PC-9 (cell line): ENCODE data around the gene SCRN2. TPM values are rescaled to one million over a fixed set of nuclear protein-coding genes. Genes with fewer than 3 reads are reported as not detected.

Experiments used
- BruUV-seq: library from RNA; stranded (reverse); fragments of 400-500 nt; replicated peaks from 2 replicates; lab custom pipeline; 2021; lab: Mats Ljungman, UMichigan
- CTCF ChIA-PET: fragments of 300-600 bp; sonication (Branson Sonifier 250); formaldehyde crosslinking; loops from one replicate; lab custom pipeline; 2022; ENCODE audit warnings: antibody characterized with exemption; lab: Charles Lee
- POLR2A ChIA-PET: fragments of 300-600 bp; sonication (Branson Sonifier 250); formaldehyde crosslinking; loops from one replicate; lab custom pipeline; 2022; ENCODE audit warnings: antibody characterized with exemption; ENCODE audit not compliant: unreplicated experiment; lab: Charles Lee
- DNase-seq, 2 experiments: peaks; one replicate each; pipeline versions ENCODE4 v3.0.0 to v3.0.0-alpha.2; 2015 to 2022; ENCODE audit warnings: mixed read lengths in 1 of 2
- H2AFZ ChIP-seq: fragments of 200-600 bp; sonication (generic); 2 replicates; pipeline ENCODE4 v1.8.1; 2017; ENCODE audit warnings: antibody characterized with exemption
- H3F3A ChIP-seq: fragments of 200-600 bp; sonication (generic); 2 replicates; pipeline ENCODE4 v1.8.1; 2017; ENCODE audit warnings: antibody characterized with exemption, mild to moderate bottlenecking, low read depth; ENCODE audit not compliant: insufficient read depth
- H3K27ac ChIP-seq: fragments of 200-600 bp; sonication (generic); 2 replicates; pipeline ENCODE4 v1.6.1; 2016; ENCODE audit warnings: mixed run types
- H3K27me3 ChIP-seq: fragments of 200-600 bp; sonication (generic); 2 replicates; pipeline ENCODE4 v1.6.1; 2016; ENCODE audit warnings: low read depth, mixed run types; ENCODE audit not compliant: insufficient read depth
- H3K36me3 ChIP-seq: fragments of 200-600 bp; sonication (generic); 2 replicates; pipeline ENCODE4 v1.6.1; 2016; ENCODE audit warnings: low read depth, mixed run types
- H3K4me1 ChIP-seq: fragments of 200-600 bp; sonication (generic); replicated peaks from 2 replicates; pipeline ENCODE4 v1.6.1; 2016; ENCODE audit warnings: mixed run types; ENCODE audit not compliant: insufficient read depth
- H3K4me2 ChIP-seq: fragments of 200-600 bp; sonication (generic); 2 replicates; pipeline ENCODE4 v1.6.1; 2017; ENCODE audit warnings: mixed run types
- H3K4me3 ChIP-seq: fragments of 200-600 bp; sonication (generic); 2 replicates; pipeline ENCODE4 v1.6.1; 2016; ENCODE audit warnings: mixed run types
- H3K79me2 ChIP-seq: fragments of 200-600 bp; sonication (generic); 2 replicates; pipeline ENCODE4 v1.6.1; 2017; ENCODE audit warnings: low read depth, mixed run types
- H3K9me2 ChIP-seq: fragments of 200-600 bp; sonication (generic); 2 replicates; pipeline ENCODE4 v1.8.1; 2017; ENCODE audit warnings: mild to moderate bottlenecking; ENCODE audit not compliant: insufficient read depth
- H3K9me3 ChIP-seq: fragments of 200-600 bp; sonication (generic); 2 replicates; pipeline ENCODE4 v1.8.1; 2016; ENCODE audit warnings: low read depth; ENCODE audit not compliant: insufficient read depth
- H4K20me1 ChIP-seq: fragments of 200-600 bp; sonication (generic); 2 replicates; pipeline ENCODE4 v1.8.1; 2017; ENCODE audit not compliant: insufficient read depth
- CTCF ChIP-seq: fragments of 200-600 bp; sonication (generic); conservative IDR thresholded peaks from 2 replicates; pipeline ENCODE4 v1.6.1; 2017; ENCODE audit warnings: mixed run types, antibody characterized with exemption, mild to moderate bottlenecking, moderate library complexity
- EZH2 ChIP-seq: fragments of 200-600 bp; sonication (generic); IDR thresholded peaks from 2 replicates; pipeline ENCODE4 v1.8.0; 2017; ENCODE audit warnings: antibody characterized with exemption, low read depth
- intact Hi-C: fragments of 100-400 bp; cut with micrococcal nuclease; formaldehyde crosslinking; loops from one replicate; pipeline ENCODE4 v1.10.0; 2022; ENCODE audit not compliant: unreplicated experiment
- total RNA-seq: library from RNA; stranded (reverse); gene quantifications from 2 replicates; pipeline ENCODE4 v1.2.3, GENCODE V29; 2021

SCRN2 gene
- total RNA-seq, 1 experiment from 2014 or later = 31.7 TPM

- H3K9me2 ChIP-seq = no peaks in the 10 kb centered on the region
- BruUV-seq = no TSS peak
- no peaks in the 10 kb centered on the region for H3K27me3 ChIP-seq
- H3K9me3 ChIP-seq = no peaks in the 10 kb centered on the region
- DNase-seq = peak; percentile 93 to 99
- ChIA-PET POLR2A (interaction anchor here (0.5 to 0.6 kb wide), 2 partner anchors 74 to 160 kb away, joined by 3 to 6 read pairs; no protein-coding TSS in a partner anchor), CTCF (no interaction called here)
- intact Hi-C loops = loop anchor here (1.0 to 2.0 kb wide), 2 partner anchors 10 to 74 kb away; no protein-coding TSS in a partner anchor
- H3K79me2 ChIP-seq = no peaks in the 10 kb centered on the region
- no peaks in the 10 kb centered on the region for H4K20me1 ChIP-seq
- H3F3A ChIP-seq = peaks cover 43% of the 10 kb centered on the region
- TF ChIP-seq EZH2 (no peak), CTCF (no peak)
- H2AFZ ChIP-seq = no peak overlapping the region
- H3K4me1 ChIP-seq = peaks cover 40% of the 10 kb centered on the region
- peak overlapping the region; percentile 97 for H3K27ac ChIP-seq
- H3K36me3 ChIP-seq = peaks cover 27% of the 10 kb centered on the region
- peak overlapping the region; percentile 74 for H3K4me2 ChIP-seq
- peak overlapping the region; percentile 12; the same call in 1 of the 2 replicates for H3K4me3 ChIP-seq
Observed at GRCh38 chr17:47810200-47810821, 30.8 kb downstream of the SCRN2 start.

GRCh38 chr17:47808830-47809480 is 32.1 kb downstream of the SCRN2 start:
- Histone ChIP-seq H3K27me3 (no peaks in the 10 kb centered on the region), H3K27ac (peak overlapping the region; percentile 97), H3K36me3 (peaks cover 24% of the 10 kb centered on the region), H3F3A (peaks cover 43% of the 10 kb centered on the region), H3K9me2 (no peaks in the 10 kb centered on the region), H3K4me1 (peaks cover 40% of the 10 kb centered on the region), H3K79me2 (no peaks in the 10 kb centered on the region), H2AFZ (no peak overlapping the region), H3K4me3 (no peak overlapping the region), H3K4me2 (peak overlapping the region; percentile 74), H4K20me1 (no peaks in the 10 kb centered on the region), H3K9me3 (no peaks in the 10 kb centered on the region)
- no peak for DNase-seq
- TF ChIP-seq CTCF (no peak), EZH2 (no peak)
- intact Hi-C loops = no loop called here
- BruUV-seq = no TSS peak
- ChIA-PET CTCF (no interaction called here), POLR2A (no interaction called here)

GRCh38 chr17:47808036-47808829 is 32.8 kb downstream of the SCRN2 start:
- H3K27ac ChIP-seq = peak overlapping the region; percentile 97
- H2AFZ ChIP-seq = no peak overlapping the region
- ChIA-PET POLR2A (no interaction called here), CTCF (no interaction called here)
- H3K9me2 ChIP-seq = no peaks in the 10 kb centered on the region
- DNase-seq = no peak
- H3K79me2 ChIP-seq = no peaks in the 10 kb centered on the region
- H3K36me3 ChIP-seq = peaks cover 24% of the 10 kb centered on the region
- no peak overlapping the region for H3K4me3 ChIP-seq
- peaks cover 43% of the 10 kb centered on the region for H3F3A ChIP-seq
- intact Hi-C loops = no loop called here
- peak overlapping the region; percentile 74; the same call in 1 of the 2 replicates for H3K4me2 ChIP-seq
- H3K9me3 ChIP-seq = no peaks in the 10 kb centered on the region
- H4K20me1 ChIP-seq = no peaks in the 10 kb centered on the region
- peaks cover 40% of the 10 kb centered on the region for H3K4me1 ChIP-seq
- H3K27me3 ChIP-seq = no peaks in the 10 kb centered on the region
- TF ChIP-seq CTCF (no peak), EZH2 (no peak)
- BruUV-seq = no TSS peak
